Caco-2 (cell line): ENCODE data around the gene TBXAS1. TPM values are rescaled to one million over a fixed set of nuclear protein-coding genes. Genes with fewer than 3 reads are reported as not detected.

Experiments used
- BruUV-seq: library from RNA; stranded (reverse); fragments of 400-500 nt; replicated peaks from 2 replicates; lab custom pipeline; 2021; lab: Mats Ljungman, UMichigan
- CTCF ChIA-PET: fragments of 300-600 bp; sonication (Branson Sonifier 250); formaldehyde crosslinking; loops from one replicate; lab custom pipeline; 2022; ENCODE audit warnings: antibody characterized with exemption; lab: Charles Lee
- POLR2A ChIA-PET: fragments of 300-600 bp; sonication (Branson Sonifier 250); formaldehyde crosslinking; loops from one replicate; lab custom pipeline; 2022; ENCODE audit warnings: antibody characterized with exemption; lab: Charles Lee
- DNase-seq, 2 experiments: peaks; one replicate each; pipeline versions ENCODE4 v3.0.0 to v3.0.0-alpha.2; 2020 to 2022
- H3K27me3 ChIP-seq: replicated peaks from 2 replicates; pipeline ENCODE4 v1.6.0; 2011; ENCODE audit warnings: low read length; ENCODE audit not compliant: control insufficient read depth, insufficient read depth
- H3K36me3 ChIP-seq: 2 replicates; pipeline ENCODE4 v1.5.1; 2011; ENCODE audit warnings: low read length; ENCODE audit not compliant: control insufficient read depth, insufficient read depth
- H3K4me1 ChIP-seq: fragments of 250-450 bp; sonication (Bioruptor Pico); 2 replicates; pipeline ENCODE4 v1.5.1; 2020; ENCODE audit warnings: mild to moderate bottlenecking
- H3K4me3 ChIP-seq: 2 replicates; pipeline ENCODE4 v1.5.1; 2011; ENCODE audit warnings: low read depth, mild to moderate bottlenecking, control low read depth, low read length
- H3K9me3 ChIP-seq: fragments of 250-450 bp; sonication (Bioruptor Pico); 2 replicates; pipeline ENCODE4 v1.5.1; 2020; ENCODE audit warnings: mild to moderate bottlenecking, moderate library complexity
- H3K27ac Mint-ChIP-seq: one replicate; pipeline ENCODE4 v1.8.0; 2022; ENCODE audit warnings: mixed read lengths; ENCODE audit not compliant: unreplicated experiment
- H3K27me3 Mint-ChIP-seq: one replicate; pipeline ENCODE4 v1.8.0; 2022; ENCODE audit warnings: mixed read lengths; ENCODE audit not compliant: insufficient read depth, unreplicated experiment
- H3K36me3 Mint-ChIP-seq: one replicate; pipeline ENCODE4 v1.8.0; 2022; ENCODE audit warnings: mild to moderate bottlenecking, mixed read lengths; ENCODE audit not compliant: insufficient read depth, unreplicated experiment
- H3K4me1 Mint-ChIP-seq: one replicate; pipeline ENCODE4 v1.8.0; 2022; ENCODE audit warnings: low read depth, mixed read lengths; ENCODE audit not compliant: unreplicated experiment
- H3K4me3 Mint-ChIP-seq: one replicate; pipeline ENCODE4 v1.8.0; 2022; ENCODE audit warnings: mild to moderate bottlenecking, moderate library complexity, mixed read lengths; ENCODE audit not compliant: unreplicated experiment
- H3K9me3 Mint-ChIP-seq: one replicate; pipeline ENCODE4 v1.8.0; 2022; ENCODE audit warnings: mixed read lengths; ENCODE audit not compliant: unreplicated experiment
- intact Hi-C: fragments of 100-400 bp; cut with micrococcal nuclease; formaldehyde crosslinking; loops from one replicate; pipeline ENCODE4 v1.10.0; 2022; ENCODE audit not compliant: unreplicated experiment
- total RNA-seq: library from RNA; stranded (reverse); gene quantifications from 2 replicates; pipeline ENCODE4 v1.2.3, GENCODE V29; 2022
- TF ChIP-seq, protein P1 (sequence below), 2 experiments: fragments of 200-600 bp in 1 of 2; IDR thresholded peaks; 1 replicate in 1 of 2; 2 replicates in 1 of 2; pipeline versions ENCODE4 v1.5.1 to v1.8.0; 2011 to 2022; ENCODE audit warnings: antibody characterized with exemption in 1 of 2, control low read depth in 1 of 2, inconsistent platforms in 1 of 2, low read depth in 1 of 2, low read length in 1 of 2, mild to moderate bottlenecking in 1 of 2, moderate library complexity in 1 of 2; ENCODE audit not compliant: insufficient read depth in 1 of 2, severe bottlenecking in 1 of 2, unreplicated experiment in 1 of 2

Gene TBXAS1
- total RNA-seq, 1 experiment from 2014 or later, result 1.6 TPM

GRCh38 chr7:140015471-140015970, 186.5 kb downstream of the TBXAS1 start:
- no peak overlapping the region for H3K27ac Mint-ChIP-seq

DNA sequence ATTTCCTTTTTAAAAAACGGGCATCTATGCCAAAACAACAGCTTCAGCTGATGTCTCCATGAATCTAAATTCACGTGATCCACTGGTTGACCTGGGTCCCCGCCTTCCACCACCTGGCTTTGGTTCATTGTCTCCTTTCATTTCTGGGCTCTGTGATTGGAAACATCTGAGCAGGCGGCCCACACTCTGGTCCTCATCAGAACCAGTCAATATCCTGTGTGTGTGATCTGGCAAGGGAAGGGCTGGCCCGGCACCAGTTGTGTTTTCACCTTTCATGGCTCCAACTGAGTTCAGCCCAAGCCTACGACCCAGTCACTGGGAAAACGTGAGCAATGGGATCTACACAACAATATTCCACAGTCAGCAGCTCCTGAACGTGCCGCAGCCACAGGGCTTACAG, 187.5 kb downstream of the TBXAS1 start:
- peaks cover 2% of the 10 kb centered on the region for H3K36me3 Mint-ChIP-seq
- no peaks in the 10 kb centered on the region for H3K9me3 ChIP-seq
- intact Hi-C loops, result no loop called here
- no peak overlapping the region for H3K4me3 ChIP-seq
- no peaks in the 10 kb centered on the region for H3K36me3 ChIP-seq
- H3K4me1 ChIP-seq, result no peaks in the 10 kb centered on the region
- DNase-seq, result no peak
- no peaks in the 10 kb centered on the region for H3K9me3 Mint-ChIP-seq
- peaks cover 7% of the 10 kb centered on the region for H3K27me3 Mint-ChIP-seq
- no peak overlapping the region for H3K27ac Mint-ChIP-seq
- H3K4me1 Mint-ChIP-seq, result no peaks in the 10 kb centered on the region
- ChIA-PET CTCF (interaction anchor here (1.1 kb wide), 1 partner anchor 11 kb away, joined by 3 read pairs; no protein-coding TSS in a partner anchor), POLR2A (no interaction called here)
- no peaks in the 10 kb centered on the region for H3K27me3 ChIP-seq
- TF ChIP-seq, protein P1, sequence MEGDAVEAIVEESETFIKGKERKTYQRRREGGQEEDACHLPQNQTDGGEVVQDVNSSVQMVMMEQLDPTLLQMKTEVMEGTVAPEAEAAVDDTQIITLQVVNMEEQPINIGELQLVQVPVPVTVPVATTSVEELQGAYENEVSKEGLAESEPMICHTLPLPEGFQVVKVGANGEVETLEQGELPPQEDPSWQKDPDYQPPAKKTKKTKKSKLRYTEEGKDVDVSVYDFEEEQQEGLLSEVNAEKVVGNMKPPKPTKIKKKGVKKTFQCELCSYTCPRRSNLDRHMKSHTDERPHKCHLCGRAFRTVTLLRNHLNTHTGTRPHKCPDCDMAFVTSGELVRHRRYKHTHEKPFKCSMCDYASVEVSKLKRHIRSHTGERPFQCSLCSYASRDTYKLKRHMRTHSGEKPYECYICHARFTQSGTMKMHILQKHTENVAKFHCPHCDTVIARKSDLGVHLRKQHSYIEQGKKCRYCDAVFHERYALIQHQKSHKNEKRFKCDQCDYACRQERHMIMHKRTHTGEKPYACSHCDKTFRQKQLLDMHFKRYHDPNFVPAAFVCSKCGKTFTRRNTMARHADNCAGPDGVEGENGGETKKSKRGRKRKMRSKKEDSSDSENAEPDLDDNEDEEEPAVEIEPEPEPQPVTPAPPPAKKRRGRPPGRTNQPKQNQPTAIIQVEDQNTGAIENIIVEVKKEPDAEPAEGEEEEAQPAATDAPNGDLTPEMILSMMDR (IDR thresholded peaks at IDR 0.05; ENCODE audit: insufficient read depth in 1 of 2, low read depth in 1 of 2, low read length in 1 of 2, severe bottlenecking in 1 of 2, unreplicated experiment in 1 of 2), result no peak
- no TSS peak for BruUV-seq
- no peak overlapping the region for H3K4me3 Mint-ChIP-seq

More at GRCh38 chr7:140015471-140015970, 186.5 kb downstream of the TBXAS1 start:
- ChIA-PET POLR2A (no interaction called here), CTCF (no interaction called here)
- Histone ChIP-seq H3K4me1 (no peaks in the 10 kb centered on the region), H3K9me3 (no peaks in the 10 kb centered on the region), H3K4me3 (no peak overlapping the region), H3K27me3 (no peaks in the 10 kb centered on the region), H3K36me3 (no peaks in the 10 kb centered on the region)
- intact Hi-C loops, result no loop called here
- Mint-ChIP-seq H3K36me3 (no peaks in the 10 kb centered on the region), H3K4me1 (no peaks in the 10 kb centered on the region), H3K4me3 (no peak overlapping the region), H3K27me3 (peaks cover 9% of the 10 kb centered on the region), H3K9me3 (no peaks in the 10 kb centered on the region)
- no peak for DNase-seq
- no TSS peak for BruUV-seq
- TF ChIP-seq, protein P1 (IDR thresholded peaks at IDR 0.05; ENCODE audit: insufficient read depth in 1 of 2, low read depth in 1 of 2, low read length in 1 of 2, severe bottlenecking in 1 of 2, unreplicated experiment in 1 of 2), result no peak

DNA sequence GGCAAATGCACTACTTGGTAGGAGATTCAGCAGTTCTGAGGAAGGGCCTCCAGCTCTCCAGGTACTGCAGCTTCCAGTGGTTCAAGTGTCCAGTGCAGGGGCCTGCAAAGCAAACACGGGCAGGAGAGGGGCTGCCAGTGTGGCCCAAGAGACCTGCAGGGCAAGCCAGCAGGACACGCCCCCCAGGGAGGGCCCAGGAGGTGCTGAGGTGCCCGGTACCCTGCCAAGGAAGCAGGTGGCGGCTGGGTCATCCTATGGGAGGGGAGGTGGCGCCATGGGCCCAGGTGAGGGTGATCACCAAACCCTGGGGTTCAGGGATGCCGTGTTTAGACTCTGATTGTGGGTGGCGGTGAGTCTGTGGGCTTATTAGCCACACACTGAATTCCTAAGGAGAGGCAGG, 188.0 kb downstream of the TBXAS1 start:
- H3K36me3 ChIP-seq, result no peaks in the 10 kb centered on the region
- H3K9me3 Mint-ChIP-seq, result no peaks in the 10 kb centered on the region
- DNase-seq, result no peak
- TF ChIP-seq, protein P1 (IDR thresholded peaks at IDR 0.05; ENCODE audit: insufficient read depth in 1 of 2, low read depth in 1 of 2, low read length in 1 of 2, severe bottlenecking in 1 of 2, unreplicated experiment in 1 of 2), result no peak
- ChIA-PET POLR2A (no interaction called here), CTCF (interaction anchor here (1.1 kb wide), 1 partner anchor 12 kb away, joined by 3 read pairs; no protein-coding TSS in a partner anchor)
- intact Hi-C loops, result no loop called here
- H3K9me3 ChIP-seq, result no peaks in the 10 kb centered on the region
- no TSS peak for BruUV-seq
- no peak overlapping the region for H3K4me3 ChIP-seq
- H3K4me3 Mint-ChIP-seq, result no peak overlapping the region
- no peak overlapping the region for H3K27ac Mint-ChIP-seq
- H3K27me3 ChIP-seq, result no peaks in the 10 kb centered on the region
- peaks cover 5% of the 10 kb centered on the region for H3K36me3 Mint-ChIP-seq
- no peaks in the 10 kb centered on the region for H3K4me1 ChIP-seq
- peaks cover 7% of the 10 kb centered on the region for H3K27me3 Mint-ChIP-seq
- H3K4me1 Mint-ChIP-seq, result no peaks in the 10 kb centered on the region
